Mononuclear cell (primary cell): ENCODE data around the gene GCK. TPM values are rescaled to one million over a fixed set of nuclear protein-coding genes. Genes with fewer than 3 reads are reported as not detected.

Source experiments
- H3K27me3 ChIP-seq: 2 replicates; pipeline ENCODE4 v1.6.0; 2011; ENCODE audit warnings: low read length, control low read depth; ENCODE audit not compliant: insufficient read depth
- H3K4me1 ChIP-seq: 2 replicates; pipeline ENCODE4 v1.5.1; 2011; ENCODE audit warnings: mild to moderate bottlenecking, low read length, control low read depth; ENCODE audit not compliant: insufficient read depth
- H3K4me3 ChIP-seq: 2 replicates; pipeline ENCODE4 v1.5.1; 2011; ENCODE audit warnings: mild to moderate bottlenecking, low read length, moderate library complexity
- H3K9me3 ChIP-seq: 2 replicates; pipeline ENCODE4 v1.5.1; 2011; ENCODE audit warnings: low read depth, mild to moderate bottlenecking, control low read depth, low read length
- total RNA-seq: library from RNA; depleted of rRNA; stranded (reverse); fragments of >200 nt; gene quantifications from one replicate; pipeline ENCODE4 v1.2.3, GENCODE V29; 2012

The GCK gene
- total RNA-seq, 1 donor = 0.21 TPM

DNA sequence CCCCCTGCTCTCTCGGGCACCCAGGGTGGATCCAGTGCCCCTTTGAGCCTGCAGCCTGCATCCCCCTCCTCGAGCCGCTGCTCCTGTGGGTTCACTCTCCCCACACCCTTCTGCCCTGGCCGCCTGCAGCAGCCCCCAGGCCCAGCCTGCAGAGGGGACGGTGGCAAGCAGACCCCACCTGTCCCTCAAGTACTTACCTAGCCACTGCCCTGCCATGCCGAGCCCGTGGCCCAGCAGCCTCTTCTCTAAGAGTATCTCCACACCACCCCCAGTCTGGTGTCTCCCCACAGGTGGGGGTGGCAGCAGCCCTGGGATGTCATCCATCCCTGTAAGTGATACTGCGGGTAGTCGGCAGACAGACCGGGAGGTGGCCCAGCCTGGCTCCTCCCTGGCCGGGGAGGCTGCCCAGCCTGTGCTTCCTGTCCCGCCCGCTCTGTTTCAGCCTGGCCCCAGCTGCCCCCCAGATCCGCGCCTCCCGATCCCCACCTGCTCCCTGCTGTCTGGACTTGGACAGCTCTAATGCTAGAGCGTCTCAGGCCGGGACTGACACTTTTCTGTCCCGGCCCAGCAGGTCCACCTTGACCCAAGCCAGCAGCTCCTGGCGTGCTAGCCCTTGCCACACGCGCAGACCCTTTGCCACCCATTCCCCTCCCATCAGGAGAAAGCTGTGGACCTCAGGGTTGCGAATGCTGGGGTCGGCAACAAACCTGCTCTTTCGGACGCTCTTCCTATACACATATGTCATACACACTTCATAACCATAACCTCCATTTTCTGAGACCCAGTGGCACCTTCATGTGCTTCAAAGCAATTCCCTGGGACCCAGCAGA lies 36.5 kb upstream of the GCK start:
- Histone ChIP-seq H3K4me3 (no peak overlapping the region), H3K9me3 (no peaks in the 10 kb centered on the region), H3K27me3 (no peaks in the 10 kb centered on the region), H3K4me1 (no peaks in the 10 kb centered on the region)

DNA sequence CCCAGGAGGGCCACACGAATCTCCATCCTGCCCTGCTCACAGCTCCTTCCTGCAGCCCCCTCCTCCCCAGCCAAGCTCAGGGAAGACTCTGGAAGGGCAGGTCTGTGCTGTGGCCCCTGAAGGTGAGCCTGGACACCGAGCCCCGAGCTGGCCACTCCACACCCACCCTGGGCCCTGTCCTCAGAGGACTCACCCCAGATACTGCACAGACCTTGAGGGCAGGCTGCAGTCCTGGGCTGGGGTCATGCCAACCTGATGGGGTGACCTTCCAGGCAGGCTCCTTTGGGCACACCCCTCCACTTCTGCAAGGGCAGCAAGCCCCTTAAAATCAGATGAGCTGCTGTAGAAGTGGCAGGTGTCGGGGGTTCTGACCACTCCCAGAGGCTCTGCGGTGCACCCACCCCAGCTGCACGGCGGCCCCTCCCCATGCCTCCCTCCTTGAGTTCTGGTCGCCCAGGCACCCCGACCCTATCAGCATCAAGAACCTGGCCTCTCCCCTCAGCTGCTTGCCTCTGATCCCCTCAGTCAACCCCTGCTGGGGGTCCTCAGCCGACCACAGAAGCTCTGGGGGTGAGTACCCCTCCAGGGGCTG lies 35.8 kb upstream of the GCK start:
- Histone ChIP-seq H3K4me3 (no peak overlapping the region), H3K27me3 (no peaks in the 10 kb centered on the region), H3K4me1 (no peaks in the 10 kb centered on the region), H3K9me3 (no peaks in the 10 kb centered on the region)

DNA sequence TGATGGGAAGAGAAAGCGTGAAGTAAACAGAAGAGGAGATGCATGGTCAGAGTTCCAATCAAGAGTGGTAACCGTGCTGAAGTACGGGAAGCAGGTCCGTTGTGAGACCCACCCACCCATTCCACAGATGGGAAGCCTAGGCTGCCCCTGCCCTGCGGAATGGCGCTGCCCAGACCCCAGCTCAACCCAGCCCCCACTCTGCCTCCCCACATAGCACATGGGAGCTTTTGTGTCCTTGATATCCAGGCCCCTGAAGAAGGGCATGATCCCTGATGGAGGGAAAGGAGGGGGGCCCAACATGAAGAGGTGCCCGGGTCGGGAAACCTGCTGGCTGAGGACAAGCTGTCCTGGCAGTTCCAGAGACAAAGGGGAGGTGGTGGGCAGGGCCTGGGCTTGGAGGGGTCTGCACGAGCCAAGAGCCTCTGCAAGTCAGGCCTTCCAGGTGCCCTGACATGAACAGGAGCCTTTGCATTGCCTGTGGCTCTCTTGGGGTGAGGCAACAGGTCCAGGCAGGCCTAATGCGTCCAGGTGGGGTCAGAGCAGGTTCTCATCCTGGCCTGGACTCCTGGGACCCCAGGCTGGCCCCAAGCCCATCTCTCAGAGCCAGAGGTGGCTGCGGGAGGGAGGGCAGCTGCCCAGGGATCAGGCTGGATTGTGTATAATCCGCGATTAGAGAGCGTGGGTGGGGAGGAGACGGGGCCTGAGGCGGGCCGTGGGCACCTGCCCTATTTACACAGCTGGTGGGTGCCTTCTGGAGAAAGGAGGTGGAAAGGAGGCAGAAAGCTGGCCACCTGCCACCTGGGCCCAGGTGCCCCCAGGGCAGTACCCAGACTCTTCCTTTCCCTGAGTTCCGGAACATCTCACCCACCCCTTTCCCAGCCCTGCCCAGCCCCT lies 35.1 kb upstream of the GCK start:
- Histone ChIP-seq H3K27me3 (no peaks in the 10 kb centered on the region), H3K4me3 (no peak overlapping the region), H3K9me3 (no peaks in the 10 kb centered on the region), H3K4me1 (no peaks in the 10 kb centered on the region)

DNA sequence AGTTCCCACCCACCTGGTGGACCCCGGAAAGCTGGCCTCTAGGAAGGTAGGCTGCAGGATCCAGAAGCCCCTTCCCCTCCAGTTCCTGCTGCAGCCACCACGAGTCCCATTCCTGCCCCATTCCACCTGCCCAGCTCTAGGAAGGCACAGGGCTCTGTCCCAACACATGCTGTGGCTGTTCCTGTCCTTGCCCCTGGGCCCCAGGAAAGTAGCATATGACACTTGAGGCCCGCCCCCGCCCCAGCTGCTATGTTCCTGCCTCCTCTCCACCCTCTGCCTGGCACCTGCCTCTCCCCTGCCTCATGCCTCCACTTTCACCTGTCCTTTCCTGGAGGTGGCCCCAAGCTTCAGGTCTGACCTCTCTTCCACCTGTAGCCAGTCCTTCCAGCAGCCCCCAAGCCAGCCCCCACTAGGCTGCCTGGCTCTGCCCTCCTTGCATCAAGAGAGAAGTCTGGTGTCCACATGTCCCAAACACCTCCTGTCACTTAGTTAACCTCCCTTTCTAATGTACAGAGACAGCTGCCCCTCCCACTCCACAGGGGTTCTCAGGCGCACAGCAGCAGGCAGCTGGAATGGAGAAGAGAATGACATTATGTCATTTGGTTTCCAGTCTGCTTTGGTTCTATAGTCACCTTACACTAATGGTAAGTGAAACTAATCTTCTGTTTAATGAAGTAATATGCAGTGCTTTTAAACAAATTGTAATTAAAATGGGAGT lies 34.3 kb upstream of the GCK start:
- Histone ChIP-seq H3K4me1 (no peaks in the 10 kb centered on the region), H3K4me3 (no peak overlapping the region), H3K9me3 (no peaks in the 10 kb centered on the region), H3K27me3 (no peaks in the 10 kb centered on the region)

DNA sequence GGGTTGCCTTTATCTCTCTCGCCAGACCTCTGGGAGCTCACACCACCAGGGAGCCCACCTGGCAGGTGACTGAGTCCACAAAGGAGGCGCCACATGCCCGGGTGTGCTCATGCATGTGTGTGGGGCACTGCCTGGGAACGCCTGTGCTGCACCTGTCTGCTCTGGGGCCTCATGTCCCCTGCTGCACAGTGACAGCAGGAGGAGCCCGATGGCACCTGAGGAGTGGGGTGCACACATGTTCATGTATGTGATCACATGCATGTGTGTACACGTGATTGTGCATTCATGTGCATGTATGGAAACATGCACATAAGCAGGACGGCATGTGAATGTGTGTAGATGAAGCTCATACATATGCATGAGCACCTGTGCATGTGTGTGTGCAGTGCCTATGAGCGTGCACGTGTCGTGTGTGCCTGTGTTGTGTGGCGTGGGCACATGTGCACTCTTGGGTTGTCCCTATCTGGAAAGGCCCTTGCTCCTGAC lies 33.6 kb upstream of the GCK start:
- no peaks in the 10 kb centered on the region for H3K9me3 ChIP-seq
- no peaks in the 10 kb centered on the region for H3K4me1 ChIP-seq
- no peak overlapping the region for H3K4me3 ChIP-seq
- H3K27me3 ChIP-seq = no peaks in the 10 kb centered on the region

DNA sequence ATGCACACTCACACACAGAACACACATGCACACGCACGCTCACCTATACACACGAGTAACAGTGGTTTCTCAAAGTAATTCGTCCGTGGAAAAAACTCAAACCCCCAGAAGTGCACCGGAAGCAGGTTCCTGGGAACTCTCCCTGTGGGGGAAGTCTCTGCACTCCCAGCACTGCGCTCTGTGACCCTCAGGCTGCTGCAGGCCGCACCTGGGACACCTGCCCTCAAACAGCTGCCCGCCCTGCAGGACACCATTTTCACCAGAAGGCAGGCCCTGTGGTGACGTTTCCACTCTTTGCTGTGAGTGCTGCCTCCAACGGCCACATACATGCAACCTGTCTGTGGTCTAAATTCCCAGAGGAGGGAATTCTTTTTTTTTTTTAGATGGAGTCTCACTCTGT lies 32.8 kb upstream of the GCK start:
- Histone ChIP-seq H3K27me3 (no peaks in the 10 kb centered on the region), H3K4me1 (no peaks in the 10 kb centered on the region), H3K9me3 (no peaks in the 10 kb centered on the region), H3K4me3 (no peak overlapping the region)

DNA sequence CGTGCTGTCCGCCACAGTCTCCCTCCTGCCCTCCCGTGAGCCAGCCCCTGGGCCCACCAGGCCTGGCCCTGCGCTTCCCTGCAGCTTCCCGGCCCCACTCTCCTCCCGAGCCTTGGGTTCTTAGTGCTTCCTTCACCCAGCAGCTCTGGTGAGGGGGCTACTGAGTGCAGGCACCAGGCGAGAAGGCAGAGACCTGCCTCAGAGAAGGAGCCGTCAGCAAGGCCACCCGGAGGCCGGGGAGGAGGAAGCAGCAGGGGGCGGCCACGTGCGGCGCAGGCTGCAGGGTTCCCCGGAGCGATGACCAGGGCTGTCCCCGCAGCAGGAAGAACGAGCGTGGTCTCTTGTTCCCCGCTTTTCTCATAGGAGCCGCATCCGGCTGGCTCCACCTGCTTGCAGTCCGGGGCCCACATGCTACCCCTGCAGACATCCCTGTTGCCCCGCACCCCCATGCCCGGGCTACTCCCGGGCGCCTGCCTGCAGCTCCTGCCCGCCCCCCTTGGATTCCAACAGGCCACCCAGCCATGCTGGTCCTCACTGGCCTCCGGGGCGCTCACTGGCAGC lies 32.1 kb upstream of the GCK start:
- no peaks in the 10 kb centered on the region for H3K9me3 ChIP-seq
- no peak overlapping the region for H3K4me3 ChIP-seq
- H3K27me3 ChIP-seq = no peaks in the 10 kb centered on the region
- no peaks in the 10 kb centered on the region for H3K4me1 ChIP-seq

DNA sequence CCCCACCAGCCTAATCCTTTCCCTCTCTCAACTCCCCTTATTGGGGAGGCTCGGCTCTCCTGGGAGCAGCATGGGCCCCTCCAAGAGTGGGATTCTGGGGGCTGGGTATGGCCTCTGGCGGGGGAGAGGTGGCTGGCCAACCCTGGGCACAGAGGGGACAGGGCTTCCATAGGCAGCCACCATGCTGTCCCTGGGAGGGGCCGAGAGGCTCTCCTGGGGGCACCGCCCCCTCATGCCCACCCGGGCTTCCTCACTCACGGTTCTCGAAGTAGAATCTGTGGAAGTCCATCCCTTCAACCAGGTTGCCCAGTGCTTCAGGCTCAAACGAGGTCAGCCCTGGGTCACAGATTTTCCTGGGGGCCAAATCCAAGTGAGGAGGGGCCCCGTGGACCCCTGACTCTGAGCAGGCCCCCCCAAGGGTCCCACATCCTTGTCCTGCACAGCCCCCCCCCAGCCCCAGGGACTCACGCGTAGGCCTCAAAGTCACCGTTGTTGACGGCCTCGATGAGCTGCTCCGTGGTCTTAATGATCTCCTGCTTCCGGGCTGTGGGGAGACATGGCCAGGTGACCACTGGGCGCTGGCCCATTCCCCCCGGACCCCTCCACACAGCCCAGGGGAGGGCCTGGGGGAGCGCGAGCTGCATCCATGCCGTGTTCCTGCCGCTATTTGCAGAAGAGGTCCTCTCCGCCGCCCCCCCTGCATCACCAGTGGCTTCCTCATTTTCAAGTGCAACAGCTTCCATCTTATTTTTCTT lies 31.3 kb upstream of the GCK start:
- Histone ChIP-seq H3K9me3 (no peaks in the 10 kb centered on the region), H3K4me1 (no peaks in the 10 kb centered on the region), H3K4me3 (no peak overlapping the region), H3K27me3 (no peaks in the 10 kb centered on the region)

DNA sequence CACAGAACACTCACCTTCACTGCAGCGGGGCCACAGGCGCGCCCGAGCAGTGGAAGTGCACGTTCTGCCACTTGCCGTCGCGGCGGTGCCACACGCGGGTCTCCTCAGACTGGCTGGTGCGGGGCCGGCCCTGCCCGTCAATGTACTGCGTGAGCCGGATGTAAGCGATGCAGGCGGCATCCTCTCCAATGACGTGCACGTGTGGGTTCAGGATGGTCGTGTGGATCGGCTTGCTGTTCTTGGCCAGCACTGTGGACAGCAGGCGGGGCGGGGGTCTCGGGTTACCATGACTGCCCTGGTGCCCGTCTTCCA lies 30.8 kb upstream of the GCK start:
- Histone ChIP-seq H3K27me3 (no peaks in the 10 kb centered on the region), H3K9me3 (no peaks in the 10 kb centered on the region), H3K4me3 (no peak overlapping the region)

DNA sequence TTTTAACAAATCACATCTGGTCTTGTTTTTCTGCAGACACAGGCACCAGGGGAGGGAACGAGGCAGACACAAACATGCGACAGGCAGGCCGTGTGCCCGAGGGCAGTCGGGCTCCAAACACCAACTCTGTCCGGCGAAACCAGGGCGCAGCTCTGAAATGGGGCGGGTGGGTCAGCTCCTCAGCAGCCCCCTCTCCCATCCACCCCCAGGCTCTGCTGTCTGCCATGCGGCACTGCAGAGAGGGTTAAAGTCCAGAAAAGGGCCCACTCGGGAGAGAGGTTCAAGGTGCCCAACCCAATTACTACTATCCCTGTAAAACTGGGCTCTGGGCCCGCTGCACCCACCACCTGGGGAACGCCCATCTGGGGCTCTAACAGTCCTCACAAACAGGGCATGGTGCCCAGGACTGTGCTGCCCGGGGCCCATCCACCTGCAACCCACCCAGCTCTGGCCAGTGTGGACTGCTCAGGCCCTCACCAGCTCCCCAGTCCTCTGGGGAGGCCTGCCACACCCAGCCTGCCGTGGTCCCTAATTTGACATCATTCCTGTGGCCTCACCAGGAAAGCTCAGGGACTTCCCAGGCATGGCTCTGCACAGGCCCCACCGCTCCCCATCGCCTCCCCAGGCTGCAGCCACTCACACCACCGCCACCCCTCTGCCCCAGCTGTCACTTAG lies 30.3 kb upstream of the GCK start:
- H3K4me1 ChIP-seq = no peaks in the 10 kb centered on the region
- H3K27me3 ChIP-seq = no peaks in the 10 kb centered on the region
- H3K4me3 ChIP-seq = no peak overlapping the region
- no peaks in the 10 kb centered on the region for H3K9me3 ChIP-seq

More for the DNA sequence above, 30.8 kb upstream of the GCK start:
- no peaks in the 10 kb centered on the region for H3K4me1 ChIP-seq

DNA sequence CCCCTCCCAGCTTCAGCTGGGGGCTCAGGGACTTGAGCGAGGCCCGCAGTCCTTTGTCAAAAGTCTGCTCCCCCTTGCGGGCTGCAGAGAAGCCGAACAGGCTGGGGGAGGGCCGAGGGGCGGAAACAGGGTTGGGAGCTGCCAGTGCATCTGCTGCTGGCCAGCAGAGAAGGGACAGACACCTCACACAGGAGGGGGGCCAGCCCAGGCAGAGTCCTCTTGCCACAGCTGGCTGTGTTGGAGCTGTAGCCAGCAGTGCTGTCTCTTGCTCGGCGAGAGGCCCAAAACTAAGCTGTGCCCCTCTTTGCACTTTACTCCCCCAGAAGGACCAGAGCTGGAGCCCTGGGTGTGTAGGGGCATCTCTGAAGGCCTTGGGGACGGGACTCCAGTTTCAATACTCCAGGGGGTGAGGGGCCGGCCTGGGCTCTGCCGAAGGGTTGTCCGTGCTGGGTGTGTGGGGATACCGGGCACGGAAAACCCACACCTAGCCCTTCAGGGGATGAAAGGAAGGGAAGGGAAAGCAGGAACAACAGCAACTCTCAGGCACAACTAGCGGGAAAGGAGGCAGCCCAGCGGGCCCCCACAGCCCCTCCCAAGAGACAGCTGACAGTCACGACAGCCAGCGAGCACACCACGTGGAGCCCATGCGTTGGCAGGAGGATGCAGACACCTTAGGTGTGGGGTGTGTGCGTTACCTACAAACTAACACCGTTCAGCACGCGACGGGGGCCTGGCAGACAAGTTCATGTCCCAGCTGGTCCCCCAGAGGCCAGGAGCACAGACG lies 29.4 kb upstream of the GCK start:
- Histone ChIP-seq H3K9me3 (no peaks in the 10 kb centered on the region), H3K4me3 (no peak overlapping the region), H3K27me3 (no peaks in the 10 kb centered on the region), H3K4me1 (no peaks in the 10 kb centered on the region)

DNA sequence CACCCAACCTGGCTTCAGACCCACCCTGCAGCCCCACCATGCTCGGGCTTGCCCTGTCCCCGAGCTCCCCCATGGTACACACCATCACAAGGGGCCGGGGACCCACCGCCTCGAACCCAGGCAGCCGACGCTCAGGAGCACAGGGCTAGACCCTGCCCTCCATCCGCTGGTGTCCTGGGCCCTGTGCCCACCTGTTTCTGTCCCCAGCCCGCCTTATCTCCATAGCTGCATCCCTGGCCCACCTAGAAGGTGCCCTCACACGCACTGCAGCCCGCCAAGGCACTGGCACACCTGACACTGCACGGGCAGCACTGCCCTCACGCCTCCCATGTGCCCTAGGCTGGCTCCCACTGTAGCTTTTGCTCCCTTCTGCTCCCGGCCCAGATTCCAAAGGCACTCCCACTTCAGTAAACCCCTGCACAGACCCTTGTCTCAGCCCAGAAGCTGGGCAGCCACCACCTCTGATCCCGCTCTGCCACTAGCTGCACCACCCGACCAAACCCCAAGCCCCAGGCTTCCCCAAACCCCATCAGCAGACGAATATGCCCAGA lies 28.7 kb upstream of the GCK start:
- Histone ChIP-seq H3K9me3 (no peaks in the 10 kb centered on the region), H3K4me1 (no peaks in the 10 kb centered on the region), H3K4me3 (no peak overlapping the region), H3K27me3 (no peaks in the 10 kb centered on the region)

DNA sequence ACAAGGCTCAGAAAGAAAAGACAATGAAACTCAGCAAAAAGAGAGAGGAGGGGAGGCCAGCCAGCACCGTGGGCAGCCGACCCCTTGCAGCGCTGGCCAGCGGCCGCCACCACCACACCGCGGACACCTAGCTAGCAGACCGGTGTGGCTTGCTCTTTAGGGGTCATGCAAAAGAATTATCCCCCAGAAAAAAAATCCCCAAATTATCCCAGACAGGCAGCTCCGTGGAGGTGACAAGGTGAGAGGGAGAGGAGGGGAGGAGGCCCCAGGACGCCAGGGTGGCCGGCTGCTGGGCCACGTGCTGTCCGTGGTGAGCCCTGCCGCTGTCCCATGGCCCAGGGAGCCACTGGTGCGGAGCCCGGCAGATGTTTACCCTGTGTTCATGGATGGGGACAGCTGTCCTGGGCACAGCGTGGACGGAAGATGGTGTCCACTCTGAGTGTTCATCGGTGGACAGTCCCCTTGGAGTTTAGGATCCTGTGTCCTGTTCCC lies 28.0 kb upstream of the GCK start:
- no peaks in the 10 kb centered on the region for H3K27me3 ChIP-seq

More for the DNA sequence above, 28.0 kb upstream of the GCK start:
- Histone ChIP-seq H3K4me1 (no peaks in the 10 kb centered on the region), H3K4me3 (no peak overlapping the region), H3K9me3 (no peaks in the 10 kb centered on the region)
